Neural progenitor cell (in vitro differentiated cells): ENCODE measurements around the gene SLC35F5.
"Not testable (repeated sequence)": the region's sequence is repeated elsewhere in the genome, so short reads cannot be mapped to it uniquely, and the experiment has no call there.

Experiments
- CTCF ChIP-seq: fragments of 200-600 bp; sonication (generic); IDR thresholded peaks from 2 replicates; pipeline ENCODE4 v1.5.1; 2017; ENCODE audit warnings: antibody characterized with exemption, mild to moderate bottlenecking
- EZH2 ChIP-seq: fragments of 200-600 bp; sonication (generic); IDR thresholded peaks from 2 replicates; pipeline ENCODE4 v1.6.1; 2017; ENCODE audit warnings: antibody characterized with exemption, mild to moderate bottlenecking, moderate library complexity
- EZH2phosphoT487 ChIP-seq: fragments of 200-600 bp; sonication (generic); IDR thresholded peaks from 2 replicates; pipeline ENCODE4 v1.6.1; 2017; ENCODE audit warnings: antibody characterized with exemption

- TF ChIP-seq CTCF, EZH2, EZH2phosphoT487: not testable (repeated sequence)
Observed at GRCh38 chr2:113774616-113775015, 18.2 kb upstream of the SLC35F5 start.
